Choroid plexus epithelial cell (primary cell): ENCODE data around the gene AHCYL2.
"Not testable (repeated sequence)": the region's sequence is repeated elsewhere in the genome, so short reads cannot be mapped to it uniquely, and the experiment has no call there.

Source experiments
- DNase-seq: peaks from one replicate; pipeline ENCODE4 v3.0.0-alpha.2; 2010; ENCODE audit warnings: low read depth
- H3K4me3 ChIP-seq: 2 replicates; pipeline ENCODE4 v1.5.1; 2011; ENCODE audit warnings: low read depth, mild to moderate bottlenecking, control low read depth, low read length, moderate library complexity
- CTCF ChIP-seq: conservative IDR thresholded peaks from 2 replicates; pipeline ENCODE4 v1.5.1; 2011; ENCODE audit warnings: low read depth, mild to moderate bottlenecking, control low read depth, inconsistent platforms, low read length, moderate library complexity

The AHCYL2 gene

GRCh38 chr7:129367700-129368388 is 143.0 kb downstream of the AHCYL2 start:
- peak; percentile 94 for DNase-seq
- peak; percentile 94 for TF ChIP-seq CTCF
- H3K4me3 ChIP-seq, result peak overlapping the region; percentile 22

GRCh38 chr7:129368389-129368986 is 143.7 kb downstream of the AHCYL2 start:
- peak overlapping the region; percentile 15 for H3K4me3 ChIP-seq
- no peak for DNase-seq
- TF ChIP-seq CTCF, result no peak

- not testable (repeated sequence) for H3K4me3 ChIP-seq, DNase-seq
Observed at GRCh38 chr7:129369447-129369846, 144.6 kb downstream of the AHCYL2 start.

GRCh38 chr7:129370812-129371211 is 146.0 kb downstream of the AHCYL2 start:
- H3K4me3 ChIP-seq, result no peak overlapping the region
- no peak for TF ChIP-seq CTCF
- DNase-seq, result peak; percentile 28

GRCh38 chr7:129371487-129371886 is 146.7 kb downstream of the AHCYL2 start:
- H3K4me3 ChIP-seq, result no peak overlapping the region
- no peak for TF ChIP-seq CTCF
- no peak for DNase-seq

GRCh38 chr7:129373651-129374428 is 149.0 kb downstream of the AHCYL2 start:
- TF ChIP-seq CTCF, result no peak
- no peak overlapping the region for H3K4me3 ChIP-seq
- no peak for DNase-seq

GRCh38 chr7:129375141-129375938 is 150.5 kb downstream of the AHCYL2 start:
- no peak overlapping the region for H3K4me3 ChIP-seq
- DNase-seq, result no peak
- TF ChIP-seq CTCF, result no peak
